ENCODE results near the gene C6orf47.

The C6orf47 gene

DNA sequence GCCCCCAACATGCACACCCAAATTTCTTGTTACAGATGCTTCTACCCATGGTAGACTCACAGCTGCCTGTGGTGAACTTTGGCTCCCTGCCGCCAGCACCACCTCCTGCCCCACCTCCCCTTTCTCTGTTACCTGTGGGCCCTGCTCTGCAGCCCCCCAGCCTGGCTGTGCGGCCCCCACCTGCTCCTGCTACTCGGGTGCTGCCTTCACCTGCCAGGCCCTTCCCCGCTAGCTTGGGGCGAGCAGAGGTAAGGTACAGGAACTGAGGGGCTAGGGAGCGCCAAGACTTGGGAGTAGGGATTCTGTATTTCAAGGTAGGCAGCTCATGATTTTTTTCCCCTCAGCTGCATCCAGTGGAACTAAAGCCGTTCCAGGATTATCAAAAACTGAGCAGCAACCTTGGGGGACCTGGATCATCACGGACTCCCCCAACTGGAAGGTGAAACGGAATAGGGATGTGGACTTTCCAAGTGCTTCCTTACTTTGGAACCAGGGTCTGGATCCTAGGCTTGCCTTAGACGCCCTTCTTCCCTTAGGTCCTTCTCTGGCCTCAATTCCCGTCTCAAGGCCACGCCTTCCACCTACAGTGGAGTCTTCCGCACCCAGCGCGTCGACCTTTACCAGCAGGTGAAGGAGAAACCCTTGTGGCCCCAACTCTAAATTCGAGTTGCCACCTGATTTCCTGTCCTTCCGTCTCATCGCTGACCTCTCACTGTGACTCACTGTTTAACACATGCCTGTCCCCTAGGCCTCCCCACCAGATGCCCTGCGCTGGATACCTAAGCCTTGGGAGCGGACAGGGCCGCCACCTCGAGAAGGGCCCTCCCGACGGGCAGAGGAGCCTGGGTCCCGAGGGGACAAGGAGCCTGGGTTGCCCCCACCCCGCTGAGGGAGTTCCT lies 23.6 kb downstream of the C6orf47 start:
- no peak for DNase-seq

DNA sequence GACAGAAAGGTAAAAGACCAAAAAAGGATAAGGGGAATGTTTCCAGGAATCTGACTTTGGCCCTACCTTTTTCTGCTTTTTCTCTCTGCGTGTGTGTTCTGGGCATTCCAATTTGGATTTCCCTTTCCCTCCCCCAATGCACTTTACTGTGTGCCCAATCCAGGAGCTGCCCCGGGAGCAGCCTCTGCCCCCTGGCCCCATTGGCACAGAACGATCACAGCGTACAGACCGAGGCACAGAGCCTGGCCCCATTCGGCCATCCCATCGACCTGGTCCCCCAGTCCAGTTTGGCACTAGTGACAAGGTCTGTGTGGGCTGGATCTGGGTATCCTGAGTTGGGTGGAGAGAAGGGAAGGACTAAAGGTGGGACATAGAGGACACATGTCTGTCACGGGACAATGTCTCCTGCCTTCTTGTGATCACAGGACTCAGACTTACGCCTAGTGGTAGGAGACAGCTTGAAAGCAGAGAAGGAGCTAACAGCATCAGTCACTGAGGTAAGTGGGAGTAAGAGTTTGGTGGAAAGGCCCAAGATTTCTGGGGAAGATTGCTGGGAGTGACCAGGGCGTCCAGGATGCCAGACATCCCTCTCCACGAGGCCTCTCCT lies 25.5 kb downstream of the C6orf47 start:
- no peak for DNase-seq

DNA sequence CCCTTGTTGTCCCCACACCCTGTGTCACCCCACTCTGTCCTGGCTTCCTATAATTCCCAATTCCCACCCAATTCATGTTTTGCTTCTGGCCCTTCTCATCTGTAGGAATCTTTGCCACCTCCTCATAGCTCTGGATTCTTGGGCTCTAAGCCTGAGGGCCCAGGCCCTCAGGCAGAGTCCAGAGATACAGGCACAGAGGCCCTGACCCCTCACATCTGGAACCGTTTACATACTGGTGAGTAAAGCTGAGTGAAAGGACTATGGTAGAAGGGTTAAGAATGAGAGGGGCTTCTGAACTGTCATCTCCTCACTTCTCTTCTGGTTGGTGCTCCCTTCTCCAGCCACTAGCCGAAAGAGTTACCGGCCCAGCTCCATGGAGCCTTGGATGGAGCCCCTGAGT lies 26.4 kb downstream of the C6orf47 start:
- DNase-seq = no peak

GRCh38 chr6:31633447-31633846 lies 27.1 kb downstream of the C6orf47 start:
- no peak for DNase-seq

GRCh38 chr6:31632279-31632946 lies 28.2 kb downstream of the C6orf47 start:
- DNase-seq = no peak

- no peak for DNase-seq
Measured at GRCh38 chr6:31631681-31632278, 28.8 kb downstream of the C6orf47 start.

DNA sequence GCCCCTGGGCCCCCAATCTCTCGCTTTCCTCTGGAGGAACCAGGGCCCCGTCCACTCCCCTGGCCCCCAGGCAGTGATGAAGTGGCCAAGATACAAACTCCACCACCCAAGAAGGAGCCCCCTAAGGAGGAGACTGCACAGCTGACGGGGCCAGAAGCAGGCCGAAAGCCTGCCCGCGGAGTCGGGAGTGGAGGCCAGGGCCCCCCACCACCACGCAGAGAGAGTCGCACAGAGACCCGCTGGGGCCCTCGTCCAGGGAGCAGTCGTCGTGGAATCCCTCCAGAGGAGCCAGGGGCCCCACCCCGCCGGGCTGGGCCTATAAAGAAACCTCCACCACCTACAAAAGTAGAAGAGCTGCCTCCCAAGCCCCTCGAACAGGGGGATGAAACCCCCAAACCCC lies 29.4 kb downstream of the C6orf47 start:
- no peak for DNase-seq

DNA sequence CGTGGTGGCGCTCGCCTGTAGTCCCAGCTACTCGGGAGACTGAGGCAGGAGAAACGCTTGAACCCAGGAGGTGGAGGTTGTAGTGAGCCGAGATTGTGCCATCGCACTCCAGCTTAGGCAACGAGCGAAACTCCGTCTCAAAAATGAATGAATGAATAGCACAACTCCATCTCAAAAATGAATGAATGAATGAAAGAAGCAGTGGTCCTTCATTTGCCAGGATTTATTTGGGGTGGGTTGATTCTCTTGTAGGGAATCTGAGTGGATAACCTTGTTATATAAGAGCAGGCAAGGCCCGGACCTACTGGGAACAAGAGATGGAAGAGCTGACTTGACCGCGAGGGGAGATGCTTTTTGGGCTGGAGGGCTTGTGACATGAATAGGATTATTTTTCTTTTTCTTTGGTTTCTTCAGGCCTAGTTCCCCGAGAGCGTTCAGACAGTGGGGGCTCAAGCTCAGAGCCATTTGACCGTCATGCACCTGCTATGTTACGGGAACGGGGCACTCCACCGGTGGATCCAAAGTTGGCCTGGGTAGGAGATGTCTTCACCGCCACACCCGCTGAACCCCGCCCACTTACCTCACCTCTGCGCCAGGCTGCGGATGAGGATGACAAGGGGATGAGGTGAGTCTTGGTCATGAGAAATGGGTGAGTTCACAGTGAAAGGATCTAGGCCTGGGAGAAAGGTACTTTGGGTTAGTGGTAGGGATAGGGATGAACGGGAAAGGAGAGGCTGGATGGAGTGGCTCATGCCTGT lies 30.2 kb downstream of the C6orf47 start:
- DNase-seq = no peak

DNA sequence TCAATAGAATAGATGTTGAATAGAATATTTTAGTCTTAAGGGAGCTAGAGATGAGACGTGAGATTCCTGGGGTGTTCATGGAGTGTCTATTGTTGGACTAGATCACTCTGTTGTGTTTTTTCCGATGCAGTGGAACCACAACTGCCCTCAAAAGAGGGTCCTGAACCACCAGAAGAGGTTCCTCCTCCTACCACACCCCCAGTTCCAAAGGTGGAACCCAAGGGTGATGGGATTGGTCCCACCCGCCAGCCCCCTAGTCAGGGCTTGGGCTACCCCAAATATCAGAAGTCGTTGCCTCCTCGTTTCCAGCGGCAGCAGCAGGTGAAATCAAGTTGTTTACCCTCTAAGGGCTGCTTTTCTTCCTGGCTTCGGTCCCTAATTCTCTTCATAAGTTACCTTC lies 31.6 kb downstream of the C6orf47 start:
- DNase-seq = no peak

DNA sequence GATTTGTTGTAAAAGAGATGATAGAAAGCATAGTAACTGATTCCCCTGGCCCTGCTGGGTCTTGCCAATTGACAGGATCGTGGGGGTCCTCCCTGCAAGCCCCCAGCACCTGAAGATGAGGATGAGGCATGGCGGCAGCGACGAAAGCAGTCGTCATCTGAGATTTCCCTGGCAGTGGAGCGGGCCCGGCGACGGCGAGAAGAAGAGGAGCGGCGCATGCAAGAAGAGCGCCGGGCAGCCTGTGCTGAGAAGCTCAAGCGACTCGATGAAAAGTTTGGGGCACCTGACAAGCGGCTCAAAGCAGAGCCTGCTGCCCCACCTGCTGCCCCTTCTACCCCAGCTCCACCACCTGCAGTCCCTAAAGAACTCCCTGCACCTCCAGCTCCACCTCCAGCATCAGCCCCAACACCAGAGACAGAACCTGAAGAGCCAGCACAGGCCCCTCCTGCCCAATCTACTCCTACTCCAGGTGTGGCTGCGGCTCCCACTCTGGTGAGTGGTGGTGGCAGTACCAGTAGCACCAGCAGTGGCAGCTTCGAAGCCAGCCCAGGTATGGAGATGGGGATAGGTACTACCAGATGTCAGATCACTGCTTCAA lies 32.8 kb downstream of the C6orf47 start:
- DNase-seq = no peak

DNA sequence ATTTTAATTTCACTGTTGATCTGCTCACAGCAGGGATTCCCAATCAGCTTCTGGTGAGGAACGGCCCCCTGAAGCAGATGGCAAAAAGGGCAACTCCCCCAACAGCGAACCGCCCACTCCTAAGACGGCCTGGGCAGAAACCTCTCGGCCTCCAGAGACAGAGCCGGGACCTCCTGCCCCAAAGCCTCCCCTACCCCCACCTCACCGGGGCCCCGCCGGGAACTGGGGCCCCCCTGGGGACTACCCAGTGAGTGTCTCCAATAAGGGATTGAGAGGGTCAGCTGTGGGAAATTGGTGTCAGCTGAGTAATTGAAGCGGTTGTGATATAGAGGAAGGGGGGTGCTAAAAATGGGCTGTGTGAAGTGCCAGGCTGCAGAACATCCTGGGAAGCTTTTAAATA lies 33.6 kb downstream of the C6orf47 start:
- DNase-seq = no peak

DNA sequence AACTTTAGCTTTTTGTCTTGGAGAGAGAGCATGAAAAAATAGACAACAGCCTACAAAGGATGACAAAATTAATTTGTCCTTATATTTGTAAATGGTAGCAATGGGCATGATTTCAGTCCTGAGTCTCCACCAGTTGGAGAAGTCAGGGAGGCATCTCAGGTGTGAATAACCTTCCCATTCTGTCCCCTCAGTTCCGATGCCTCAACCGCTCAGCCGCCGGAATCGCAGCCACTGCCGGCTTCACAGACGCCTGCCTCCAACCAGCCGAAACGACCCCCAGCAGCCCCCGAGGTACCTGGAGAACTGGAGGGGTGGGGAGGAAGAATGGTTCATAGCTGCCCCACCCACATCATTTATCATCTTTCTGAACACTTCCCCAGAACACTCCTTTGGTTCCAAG lies 36.5 kb downstream of the C6orf47 start:
- no peak for DNase-seq

DNA sequence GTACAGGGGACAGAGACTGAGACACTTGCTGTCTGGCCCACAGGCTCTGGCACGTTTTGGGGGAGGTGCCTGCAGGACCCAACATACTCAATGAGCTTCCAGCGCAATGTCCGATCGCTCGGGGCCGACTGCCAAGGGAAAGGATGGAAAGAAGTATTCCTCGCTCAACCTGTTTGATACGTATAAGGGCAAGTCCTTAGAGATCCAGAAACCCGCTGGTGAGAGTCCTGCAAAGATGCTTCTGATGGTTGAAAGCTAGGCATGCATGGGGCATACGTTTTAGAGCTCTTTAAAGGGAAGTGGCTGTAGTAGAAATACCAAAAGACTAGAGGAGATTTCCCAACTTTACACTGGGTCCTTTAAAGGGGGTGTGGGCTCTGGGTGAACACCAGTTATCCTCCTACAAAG lies 37.9 kb downstream of the C6orf47 start:
- no peak for DNase-seq

DNA sequence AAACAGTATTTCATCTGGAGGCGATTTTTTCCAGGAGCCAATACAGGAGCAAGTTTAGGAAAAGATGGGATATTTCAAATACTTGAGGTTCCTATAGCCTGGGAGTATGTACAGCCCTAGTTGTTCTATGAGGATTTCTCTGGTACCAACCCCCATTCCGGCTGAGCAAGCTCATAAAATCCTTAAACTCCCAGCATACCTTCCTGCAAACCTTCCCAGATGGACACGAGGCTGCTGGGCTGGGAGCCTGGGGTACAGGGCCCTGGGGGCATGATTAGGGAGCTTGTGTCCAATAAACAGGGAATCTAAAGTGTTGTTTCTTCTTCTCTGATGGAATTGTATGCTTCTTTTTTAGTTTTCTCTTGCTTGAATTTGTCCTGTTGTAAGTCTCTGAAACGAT lies 38.6 kb downstream of the C6orf47 start:
- DNase-seq = no peak

GRCh38 chr6:31621320-31621939 lies 39.1 kb downstream of the C6orf47 start:
- peak in 3 of 51 donors; percentile 9 to 52 (median 10) for DNase-seq

DNA sequence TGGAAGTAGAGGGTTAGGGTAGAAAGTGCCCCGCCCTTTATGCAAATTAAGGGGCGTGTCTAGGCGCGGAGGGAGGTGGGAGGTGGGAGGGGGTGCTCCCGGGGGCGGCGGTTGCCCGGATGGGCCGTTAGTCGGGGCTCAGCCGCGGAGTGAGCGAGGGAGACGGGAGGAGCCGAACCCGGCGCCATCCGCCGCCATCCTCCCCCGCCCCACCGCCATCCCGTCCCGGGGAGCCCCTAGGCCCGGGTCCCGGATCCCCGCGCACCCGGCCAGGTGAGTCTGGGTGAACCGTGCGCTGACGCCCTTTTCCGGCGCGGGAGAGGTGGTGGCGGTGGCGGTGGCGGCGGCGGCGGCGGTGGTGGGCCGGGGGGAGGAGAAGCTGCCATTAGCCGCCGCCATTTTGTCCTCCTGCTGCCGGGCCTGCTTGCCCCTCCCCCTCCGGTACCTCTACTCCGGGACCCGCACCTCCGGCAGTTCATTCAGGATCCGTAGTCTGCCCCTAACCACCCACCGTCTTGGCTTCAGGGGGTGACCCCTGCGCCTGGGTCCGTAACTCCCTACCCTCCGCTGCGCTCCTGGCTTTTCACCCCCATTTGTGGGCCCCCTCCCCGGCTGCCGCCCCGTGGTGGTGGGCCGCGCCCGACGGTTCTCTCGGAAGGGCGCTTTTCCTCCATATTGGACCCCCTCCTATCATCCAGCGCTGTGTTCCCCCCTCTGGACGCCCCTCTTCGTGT lies 39.8 kb downstream of the C6orf47 start, which contains the start of gene PRRC2A:
Gene PRRC2A (plus strand): TSS at position 130 of the 734 bp plus-strand sequence. CDS start 2,075 bp downstream, outside the sequence.
- peak in 36 of 51 donors; percentile 48 to 100 (median 84) for DNase-seq

DNA sequence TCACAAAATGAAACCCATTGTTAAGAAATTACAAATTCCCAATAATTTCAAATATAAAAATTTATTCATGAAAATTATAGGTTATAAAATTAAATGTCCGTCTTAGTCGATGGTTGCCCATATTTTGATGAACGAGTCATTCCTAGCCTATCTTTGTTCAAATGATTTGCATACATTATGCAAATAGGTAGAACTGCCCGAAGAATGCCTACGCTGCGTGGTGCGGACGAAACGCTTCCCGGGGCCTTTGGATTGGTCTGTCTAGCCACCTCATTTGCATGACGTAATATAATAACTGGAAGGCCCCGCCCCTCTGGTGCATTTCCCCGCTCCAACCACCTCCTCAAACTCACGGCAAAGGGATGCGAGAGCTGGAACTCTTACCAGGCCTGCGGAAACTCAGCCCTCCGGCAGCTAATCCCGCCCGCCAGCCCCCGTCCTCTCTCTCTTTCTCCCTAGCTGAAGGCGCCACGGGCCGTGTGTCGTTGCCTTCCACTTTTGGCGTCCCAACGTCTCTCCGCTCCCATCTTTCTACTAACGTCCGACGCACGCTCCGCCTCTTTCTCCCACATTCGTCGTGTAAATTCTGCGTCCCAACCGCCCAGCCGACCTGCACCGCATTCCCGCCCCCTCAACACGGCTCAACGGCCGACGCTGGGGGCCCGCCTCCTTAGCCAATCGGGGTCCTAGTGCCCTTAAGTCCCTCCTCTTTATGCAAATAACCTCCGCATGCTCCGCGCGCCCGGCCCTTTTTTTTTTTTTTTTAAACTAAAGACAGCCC lies 40.6 kb downstream of the C6orf47 start:
- DNase-seq = peak in 50 of 51 donors; percentile 77 to 100 (median 97)

- DNase-seq = no peak
Measured at GRCh38 chr6:31617010-31617409, 43.6 kb downstream of the C6orf47 start.

DNA sequence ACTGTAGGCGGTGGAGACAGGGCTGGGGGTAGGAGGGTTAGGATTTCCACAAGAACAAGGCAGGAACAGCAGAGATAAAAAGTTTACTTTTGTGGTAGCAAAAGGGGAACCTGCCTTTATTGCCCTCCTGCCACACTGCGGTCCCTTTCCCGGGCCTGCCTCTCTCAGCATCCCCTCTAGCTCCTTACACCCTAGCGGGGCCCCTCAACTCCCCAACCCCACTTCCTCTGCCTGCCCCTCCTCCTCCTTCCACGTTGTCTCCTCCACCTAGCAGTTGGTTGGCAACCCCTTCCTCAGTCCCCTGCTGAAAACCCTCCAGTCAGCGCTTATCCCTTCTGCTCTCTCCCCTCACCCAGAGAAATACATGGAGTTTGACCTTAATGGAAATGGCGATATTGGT lies 44.8 kb downstream of the C6orf47 start:
- DNase-seq = peak in 1 of 51 donors; percentile 10

Data from hypothalamus (tissue), 51 donors.